DMS153 treated with DMSO at 0.1 percent for 48 hours (cell line): Measurements from ENCODE around the gene LRRC61.

Source experiments
- DNase-seq: peaks from one replicate; lab custom pipeline; 2025; ENCODE audit not compliant: unreplicated experiment; lab: John Stamatoyannopoulos, UW

Gene LRRC61

DNA sequence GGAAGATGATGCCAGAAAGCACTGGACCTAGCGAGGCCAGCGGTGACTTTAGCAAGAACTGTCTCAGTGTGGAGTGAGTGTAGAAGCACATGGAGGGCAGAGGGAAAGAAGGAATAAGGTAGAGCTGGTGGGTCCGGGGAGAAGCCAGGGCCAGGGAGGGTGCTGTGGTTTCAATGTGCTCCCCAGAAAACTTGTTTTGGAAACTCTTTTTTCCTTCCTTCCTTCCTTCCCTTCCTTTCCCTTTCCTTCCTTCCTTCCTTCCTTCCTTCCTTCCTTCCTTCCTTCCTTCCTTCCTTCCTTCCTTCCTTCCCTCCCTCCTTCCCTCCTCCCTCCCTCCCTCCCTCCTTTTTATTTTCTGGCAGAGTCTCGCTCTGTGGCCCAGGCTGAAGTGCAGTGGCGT is 23.8 kb downstream of the LRRC61 start:
- DNase-seq: no peak

DNA sequence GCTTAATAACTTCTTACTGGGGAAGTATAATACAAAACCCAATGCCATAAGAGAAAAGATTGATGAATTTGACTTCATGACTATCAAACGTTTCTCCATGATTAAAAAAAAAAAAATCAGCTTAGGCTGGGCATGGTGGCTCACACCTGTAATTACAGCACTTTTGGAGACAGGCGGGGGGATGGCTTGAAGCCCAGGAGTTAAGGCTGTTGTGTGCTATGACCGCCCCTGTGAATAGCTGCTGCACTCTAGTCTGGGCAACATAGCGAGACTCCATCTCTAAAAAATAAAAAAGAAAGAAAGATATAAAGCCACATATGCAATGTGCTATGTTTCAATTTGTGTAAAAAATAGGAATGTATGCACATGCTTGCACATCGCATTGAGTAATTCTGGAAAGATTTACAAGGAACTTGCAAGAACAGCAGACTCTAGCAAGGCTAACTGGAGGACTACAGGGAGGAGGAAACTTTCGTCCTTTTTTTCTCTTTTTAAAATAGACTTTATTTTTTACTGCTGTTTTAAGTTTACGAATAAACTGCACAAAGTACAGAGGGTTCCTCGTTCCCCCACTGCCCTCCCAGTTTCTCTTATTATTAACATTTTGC is 28.5 kb downstream of the LRRC61 start:
- DNase-seq: no peak

DNA sequence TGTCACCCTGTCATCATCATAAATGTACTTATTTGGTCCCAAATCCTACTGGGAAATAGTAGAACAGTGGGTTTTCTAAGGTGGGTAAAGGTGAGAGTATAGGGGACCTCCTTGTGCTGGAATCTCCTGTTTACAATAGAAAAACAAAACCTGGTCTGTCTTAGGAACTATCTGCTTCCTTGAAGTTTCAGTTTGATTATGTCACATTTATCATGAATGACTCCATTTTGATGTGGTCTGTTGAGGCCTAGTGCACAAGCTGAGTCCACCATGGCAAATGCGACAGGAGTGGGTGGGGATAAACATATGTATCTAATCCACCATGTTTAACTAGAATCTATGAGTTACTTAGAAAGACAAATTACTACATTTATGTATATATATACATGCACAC is 32.5 kb downstream of the LRRC61 start:
- no peak for DNase-seq

DNA sequence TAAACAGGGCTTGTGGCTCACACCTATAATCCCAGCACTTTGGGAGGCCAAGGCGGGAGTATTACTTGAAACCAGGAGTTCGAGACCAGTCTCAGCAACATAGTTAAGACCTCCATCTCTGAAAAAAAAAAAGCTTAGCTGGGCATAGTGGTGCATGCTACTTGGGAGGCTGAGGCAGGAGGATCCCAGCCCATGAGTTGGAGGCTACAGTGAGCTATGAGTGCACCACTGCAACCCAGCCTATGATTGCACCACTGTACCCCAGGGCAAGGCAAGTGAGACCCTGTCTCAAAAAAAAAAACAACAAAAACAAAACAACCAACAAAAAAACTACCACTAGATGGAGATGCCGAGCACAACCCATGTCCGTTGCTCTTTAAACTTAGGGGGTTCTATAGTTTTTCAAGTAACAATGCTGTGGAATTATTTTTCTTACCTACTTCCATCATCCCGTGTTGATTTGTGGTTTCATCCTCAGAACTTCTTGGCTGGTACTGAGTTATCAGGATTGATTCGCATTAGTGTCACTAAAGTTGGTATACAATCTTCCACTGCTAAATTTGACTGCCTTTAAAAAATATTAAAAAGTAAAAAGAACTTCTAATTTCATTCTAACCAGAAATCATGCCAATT is 33.2 kb downstream of the LRRC61 start:
- peak; percentile 36 for DNase-seq

DNA sequence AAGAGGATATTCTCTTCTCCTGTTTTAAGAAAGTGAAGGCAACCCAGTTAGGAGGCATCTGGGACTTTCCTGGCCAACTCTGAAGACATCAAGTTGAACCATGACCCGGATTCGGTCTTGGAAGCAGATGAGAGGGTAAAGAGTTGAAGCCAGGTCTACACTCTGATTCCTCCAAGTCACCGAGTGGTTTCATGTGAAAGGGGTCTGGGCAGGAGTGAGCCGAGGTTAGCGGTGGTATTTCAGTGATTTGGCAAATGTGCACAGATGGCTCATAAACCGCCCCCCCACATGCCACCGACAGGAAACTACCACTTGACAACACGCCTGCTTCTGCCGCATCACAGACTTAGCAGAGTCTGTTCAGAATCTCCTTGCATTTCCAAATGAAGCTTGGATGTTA is 34.1 kb downstream of the LRRC61 start:
- peak; percentile 35 for DNase-seq

DNA sequence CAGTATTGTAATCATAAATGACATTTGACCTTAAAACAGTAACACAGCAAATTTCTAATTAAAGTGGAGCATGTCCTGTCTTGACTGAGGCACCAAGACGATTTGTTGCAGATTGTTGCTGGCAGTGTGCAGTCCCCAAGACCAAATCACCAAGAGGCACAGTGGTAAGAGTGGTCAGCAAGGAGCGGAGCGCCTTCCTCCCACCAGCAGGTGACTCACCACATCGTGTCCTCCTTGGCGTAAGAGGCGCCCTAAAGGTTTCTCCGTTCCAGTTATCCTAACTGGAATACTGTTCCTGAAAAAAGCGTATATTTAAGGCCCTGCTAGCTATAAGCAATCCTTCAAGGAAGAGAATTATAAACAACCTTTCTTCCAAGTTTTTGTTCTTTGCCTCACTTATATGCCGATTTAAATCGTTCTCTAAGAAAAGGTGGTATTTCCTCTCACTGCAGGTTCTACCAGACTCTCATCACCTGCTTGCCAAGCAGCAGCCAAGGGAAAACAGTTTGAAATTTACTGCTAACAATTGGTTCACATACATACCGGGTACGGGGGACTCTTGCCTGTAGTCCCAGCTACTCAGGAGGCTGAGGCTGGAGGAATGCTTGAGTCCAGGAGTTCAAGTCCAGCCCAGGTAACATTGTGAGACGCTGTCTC is 34.7 kb downstream of the LRRC61 start:
- DNase-seq: no peak

DNA sequence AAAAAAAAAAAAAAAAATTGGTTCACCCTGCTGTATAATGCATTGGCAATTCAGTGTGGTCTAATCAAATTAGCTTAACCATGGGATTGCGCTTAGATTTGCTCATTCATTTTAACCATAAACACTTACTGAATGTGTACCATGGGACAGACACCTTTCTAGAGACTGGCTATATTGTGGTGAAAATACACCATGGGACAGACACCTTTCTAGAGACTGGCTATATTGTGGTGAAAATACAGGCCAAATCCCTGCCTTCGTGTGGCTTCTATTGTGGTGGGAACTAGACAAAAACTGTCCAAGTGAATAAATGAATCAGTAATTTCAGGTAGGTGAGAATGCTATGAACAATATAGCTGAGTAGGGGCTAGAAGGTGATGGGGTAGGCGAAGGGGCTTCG is 35.3 kb downstream of the LRRC61 start:
- no peak for DNase-seq

DNA sequence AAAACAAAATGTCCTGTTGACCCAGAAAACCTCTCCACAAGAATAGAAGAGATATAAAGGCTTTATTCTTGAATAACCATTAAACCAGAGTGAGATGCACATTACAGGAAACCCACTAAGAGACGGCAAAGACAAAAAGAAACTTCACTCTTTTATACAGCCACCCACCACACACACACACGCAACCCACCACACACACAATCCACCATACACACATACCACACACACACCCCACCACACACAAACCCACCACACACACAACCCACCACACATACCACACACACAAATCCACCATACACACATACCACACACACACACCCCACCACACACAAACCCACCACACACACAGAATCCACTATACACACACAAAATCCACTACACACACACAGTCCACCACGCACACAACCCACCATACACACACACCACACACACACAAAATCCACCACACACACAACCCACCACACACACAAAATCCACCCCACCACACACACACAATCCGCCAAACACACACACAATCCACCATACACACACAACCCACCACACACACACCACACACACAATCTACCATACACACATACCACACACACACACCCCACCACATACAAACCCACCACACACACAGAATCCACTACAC is 36.0 kb downstream of the LRRC61 start:
- DNase-seq: no peak

DNA sequence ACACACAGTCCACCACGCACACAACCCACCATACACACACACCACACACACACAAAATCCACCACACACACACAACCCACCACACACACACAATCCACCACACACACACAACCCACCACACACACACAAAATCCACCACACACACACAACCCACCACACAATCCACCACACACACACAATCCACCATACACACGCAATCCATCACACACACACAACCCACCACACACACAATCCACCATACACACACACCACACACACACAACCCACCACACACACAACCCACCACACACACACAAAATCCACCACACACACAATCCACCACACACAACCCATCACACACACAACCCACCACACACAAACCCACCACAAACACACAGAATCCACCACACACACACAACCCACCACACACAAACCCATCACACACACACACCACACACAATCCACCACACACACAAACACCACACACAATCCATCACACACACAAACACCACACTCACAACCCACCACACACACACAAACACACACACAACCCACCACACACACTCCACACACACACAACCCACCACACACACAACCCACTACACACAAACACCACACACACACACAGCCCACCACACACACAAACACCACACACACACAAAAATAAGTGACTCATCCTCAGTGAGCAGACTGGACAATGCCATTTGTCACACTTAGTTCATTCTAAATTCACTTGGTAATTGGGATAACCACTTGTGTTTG is 36.6 kb downstream of the LRRC61 start:
- DNase-seq: no peak

DNA sequence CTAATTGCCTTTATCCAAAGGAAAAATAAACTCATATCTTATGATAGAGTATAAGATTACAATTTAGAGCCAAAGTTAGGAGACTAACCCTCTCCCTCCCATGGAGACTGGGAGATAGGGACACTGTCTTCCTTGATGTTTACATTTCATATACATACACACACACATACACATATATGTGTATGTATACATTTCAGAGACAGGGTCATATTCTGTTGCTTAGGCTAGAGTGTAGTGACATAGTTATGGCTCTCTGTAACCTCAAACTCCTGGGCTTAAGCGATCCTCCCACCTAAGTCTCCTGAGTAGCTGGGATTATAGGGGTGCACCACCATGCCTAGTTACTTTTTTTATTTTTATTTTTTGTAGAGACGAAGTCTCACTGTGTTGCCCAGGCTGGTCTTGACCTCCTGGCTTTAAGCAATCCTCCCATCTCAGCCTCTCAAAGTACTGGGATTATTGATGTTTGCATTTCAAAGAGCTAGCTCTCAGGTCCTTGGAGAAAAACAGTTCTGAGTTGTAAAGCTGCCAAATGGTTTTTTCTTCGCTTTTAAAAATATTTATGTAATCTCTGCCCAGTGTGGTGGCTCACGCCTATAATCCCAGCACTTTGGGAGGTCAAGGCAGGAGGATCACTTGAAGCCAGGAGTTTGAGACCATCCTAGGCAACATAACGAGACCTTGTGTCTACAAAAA is 37.4 kb downstream of the LRRC61 start:
- no peak for DNase-seq

DNA sequence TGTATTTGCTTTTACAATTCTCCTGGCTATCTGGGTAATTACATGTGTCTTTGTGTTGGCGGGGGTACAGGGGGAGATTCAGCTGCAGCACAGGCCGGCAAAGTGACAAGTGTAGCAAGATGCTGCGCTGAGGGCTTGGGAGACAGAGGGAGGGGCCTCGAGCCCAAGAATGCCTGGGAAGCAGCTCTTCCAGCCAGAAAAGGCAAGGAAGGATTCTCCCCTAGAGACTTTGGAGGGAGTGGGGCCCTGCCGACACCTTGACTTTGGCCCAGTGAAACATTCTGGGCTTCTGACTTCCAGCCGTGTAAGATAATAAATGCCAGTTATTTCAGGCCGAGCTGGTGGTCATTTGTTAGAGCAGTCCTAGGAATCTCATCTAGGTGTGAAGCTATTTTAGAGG is 38.2 kb downstream of the LRRC61 start:
- DNase-seq: no peak

DNA sequence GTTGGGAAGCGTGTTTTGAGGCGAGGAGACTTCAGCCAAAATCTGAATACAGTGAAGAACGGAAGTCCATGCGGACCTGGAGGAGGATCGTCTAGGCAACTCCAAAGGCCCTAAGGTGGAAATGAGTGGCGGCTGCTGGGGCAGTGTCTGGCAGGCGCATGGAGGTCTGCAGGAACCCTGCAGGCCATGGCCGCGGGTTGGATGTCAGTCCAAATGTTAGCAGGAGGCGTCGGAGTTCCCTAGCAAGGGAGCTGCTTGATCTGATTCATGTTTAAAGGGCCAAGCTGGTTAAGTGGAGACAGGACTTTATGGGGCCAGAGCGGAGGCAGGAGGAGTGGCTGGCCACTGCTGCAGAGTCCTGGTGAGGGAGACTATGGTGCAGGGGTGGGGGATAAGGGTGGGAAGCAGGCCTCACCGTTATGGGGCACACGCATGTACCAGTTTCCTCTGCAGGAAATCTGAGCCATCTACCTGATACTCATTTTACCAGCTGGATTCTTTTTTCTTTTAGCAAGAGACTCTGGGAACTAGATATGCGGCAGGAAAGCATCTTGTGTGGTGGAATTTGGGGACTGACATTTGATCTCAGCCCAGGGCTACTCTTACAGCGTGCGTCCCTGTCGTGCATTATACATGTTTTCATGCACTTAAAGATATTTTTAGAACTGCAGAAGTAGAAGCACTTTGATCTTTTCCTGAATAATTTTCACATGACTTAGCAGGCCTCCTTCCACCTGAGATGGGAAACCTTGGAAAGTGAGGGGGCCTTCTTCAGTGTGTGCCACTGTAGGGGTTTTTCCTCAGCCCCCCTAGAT is 38.9 kb downstream of the LRRC61 start:
- no peak for DNase-seq

DNA sequence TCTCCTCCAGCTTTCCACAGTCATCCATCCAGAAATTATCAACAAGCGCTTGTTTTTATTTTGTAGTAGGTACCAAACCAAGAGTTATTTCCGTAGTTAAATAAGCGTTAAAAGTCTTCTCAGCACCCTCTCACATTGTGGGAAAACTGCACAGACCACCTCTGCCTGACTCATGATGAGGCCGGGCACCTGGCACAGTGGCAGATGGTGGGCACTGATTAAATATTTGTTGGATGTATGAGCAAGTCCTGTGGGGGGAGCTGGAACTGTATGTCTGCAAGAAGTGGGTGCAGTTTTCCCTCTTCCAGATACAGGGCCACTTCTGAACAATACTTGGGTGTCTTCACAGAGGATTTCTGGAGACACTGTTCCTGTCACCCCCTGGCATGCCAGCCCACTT is 40.2 kb downstream of the LRRC61 start:
- no peak for DNase-seq

DNA sequence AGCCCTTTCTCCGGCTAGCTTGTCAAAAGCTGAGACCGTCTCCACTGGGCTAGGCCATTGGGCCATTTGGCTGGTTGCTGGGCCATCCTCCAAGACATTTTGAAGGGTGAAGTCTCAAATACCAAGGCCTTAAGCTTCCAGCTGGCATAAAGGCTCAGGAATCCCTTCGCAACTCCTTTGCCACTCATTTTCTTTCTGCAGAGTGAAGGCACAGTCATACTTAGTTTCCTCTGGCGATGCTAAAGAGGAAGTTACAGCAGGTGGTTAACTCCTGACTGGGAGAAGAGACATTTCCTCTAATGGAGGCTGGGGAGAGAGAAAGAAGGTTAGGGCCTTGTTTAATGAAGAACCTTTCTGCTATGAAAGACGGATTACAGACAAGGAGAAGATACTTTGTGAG is 40.7 kb downstream of the LRRC61 start:
- no peak for DNase-seq

DNA sequence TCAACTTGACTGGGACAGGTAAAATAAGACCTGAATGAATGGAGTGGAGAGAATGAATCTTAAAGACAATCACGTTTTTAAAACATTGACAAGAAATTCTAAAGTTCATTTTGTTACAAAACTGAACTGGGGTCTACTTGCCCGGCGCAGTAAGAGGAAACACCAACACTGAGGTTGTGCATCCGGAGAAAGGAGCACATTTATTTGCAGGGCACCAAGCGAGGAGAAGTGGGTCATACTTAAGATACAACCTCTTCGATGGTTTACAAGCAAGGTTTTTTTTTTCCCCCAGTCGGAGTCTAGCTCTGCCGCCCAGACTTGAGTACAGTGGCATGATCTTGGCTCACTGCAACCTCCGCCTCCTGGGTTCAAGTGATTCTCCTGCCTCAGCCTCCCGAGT is 42.0 kb downstream of the LRRC61 start:
- DNase-seq: no peak

DNA sequence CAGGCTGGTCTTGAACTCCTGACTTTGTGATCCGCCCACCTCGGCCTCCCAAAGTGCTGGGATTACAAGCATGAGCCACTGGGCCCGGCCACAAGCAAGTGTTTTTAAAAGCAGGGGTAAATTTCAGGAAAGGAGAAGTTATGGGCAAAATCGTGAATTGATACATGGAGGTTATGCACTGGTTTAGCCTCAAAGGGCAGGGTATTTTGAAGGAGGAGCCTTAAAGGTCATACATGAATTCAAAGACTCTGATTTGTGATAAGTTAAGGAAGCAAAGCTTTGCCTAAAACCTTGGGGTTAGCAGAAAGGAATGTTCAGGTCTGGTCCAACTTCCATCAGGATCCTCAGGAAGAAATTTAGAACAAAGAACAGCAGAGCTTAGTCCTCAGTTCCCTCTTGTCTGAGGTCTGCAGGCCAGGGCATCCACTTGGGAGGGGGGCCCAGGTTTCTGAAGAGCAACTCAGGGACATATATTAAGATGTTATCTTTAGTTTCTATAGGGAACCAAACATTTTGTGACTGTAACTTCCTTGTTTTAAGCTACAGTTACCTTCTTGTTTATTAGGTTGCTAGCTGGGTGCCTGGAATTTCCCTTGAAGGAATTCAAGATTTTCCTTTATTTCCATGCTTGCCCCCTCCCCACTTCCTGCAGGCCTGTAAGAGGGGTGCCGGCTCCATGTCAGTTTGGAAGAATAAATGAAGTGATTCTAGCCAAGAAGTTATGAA is 42.7 kb downstream of the LRRC61 start:
- no peak for DNase-seq

DNA sequence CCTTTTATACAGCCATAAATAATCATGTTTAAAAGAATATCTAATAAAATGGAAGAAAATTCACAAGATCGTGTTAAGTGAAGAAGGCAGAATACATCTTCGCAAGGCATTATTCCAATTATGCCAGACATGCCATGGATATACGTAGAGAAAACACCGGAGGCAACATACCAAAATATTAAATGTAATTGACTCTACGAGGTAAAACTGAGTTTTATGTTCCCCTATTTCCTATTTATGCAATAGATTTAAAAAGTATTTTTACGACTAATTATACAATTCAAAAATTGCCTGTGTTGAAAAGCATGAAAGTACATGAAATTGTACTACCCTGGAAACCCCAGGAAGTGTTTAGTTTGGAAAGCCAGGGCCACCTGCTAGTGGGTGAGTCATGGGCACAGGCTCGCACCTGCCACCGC is 44.5 kb downstream of the LRRC61 start:
- DNase-seq: peak; percentile 83

DNA sequence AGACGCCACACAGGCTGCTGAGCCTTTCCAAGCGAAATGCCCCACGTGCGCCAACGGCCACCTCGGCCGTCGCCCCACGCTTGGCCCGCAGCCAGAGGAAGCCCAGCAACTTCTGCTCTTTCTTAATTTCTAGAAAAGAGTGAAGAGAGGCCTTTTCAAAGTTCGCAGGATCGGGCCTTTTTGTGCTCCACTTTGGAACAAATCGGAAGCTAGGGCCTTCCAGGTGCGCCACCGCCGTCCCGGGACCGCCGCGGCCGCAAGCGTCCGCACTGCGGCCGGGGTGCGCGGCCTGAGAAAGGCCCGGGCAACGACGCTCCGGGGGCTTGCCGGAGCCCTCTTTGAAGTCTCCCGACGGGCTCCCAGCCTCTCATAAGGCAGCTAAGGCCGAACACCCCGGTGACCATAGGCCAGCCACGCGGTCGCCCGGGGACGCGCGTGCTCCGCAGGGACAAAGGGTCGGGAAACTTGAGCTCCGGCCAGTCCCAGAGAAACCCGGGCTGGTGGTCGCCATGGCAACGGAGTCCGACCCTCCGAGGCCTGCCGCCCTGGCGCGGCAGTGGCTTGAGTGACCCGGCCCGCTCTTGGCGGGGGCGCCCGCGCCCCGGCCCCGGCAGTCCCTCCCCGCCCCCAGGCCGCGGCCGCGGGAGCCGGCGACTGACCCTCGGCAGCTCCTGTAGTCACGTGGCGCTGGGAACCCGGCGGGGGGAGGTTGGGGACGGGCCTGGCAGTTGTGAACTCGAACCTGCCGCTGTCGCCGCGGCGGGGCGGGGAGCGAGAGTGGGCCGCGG is 45.1 kb downstream of the LRRC61 start, which contains the start of gene REPIN1:
Gene REPIN1, plus strand, starts transcription at position 727 of the 788 bp plus-strand sequence. CDS start 890 bp downstream, outside the sequence.
- DNase-seq: no peak
